ENCODE results near the gene GUCA2A. TPM values are rescaled to one million over a fixed set of nuclear protein-coding genes. Genes with fewer than 3 reads are reported as not detected.

GUCA2A gene
- total and polyA plus RNA-seq, 2 of the 8 experiments (the other 6 are each of a cell fraction or from before 2014, with no cell fraction given), result not detected

- TF ChIP-seq, protein P1, sequence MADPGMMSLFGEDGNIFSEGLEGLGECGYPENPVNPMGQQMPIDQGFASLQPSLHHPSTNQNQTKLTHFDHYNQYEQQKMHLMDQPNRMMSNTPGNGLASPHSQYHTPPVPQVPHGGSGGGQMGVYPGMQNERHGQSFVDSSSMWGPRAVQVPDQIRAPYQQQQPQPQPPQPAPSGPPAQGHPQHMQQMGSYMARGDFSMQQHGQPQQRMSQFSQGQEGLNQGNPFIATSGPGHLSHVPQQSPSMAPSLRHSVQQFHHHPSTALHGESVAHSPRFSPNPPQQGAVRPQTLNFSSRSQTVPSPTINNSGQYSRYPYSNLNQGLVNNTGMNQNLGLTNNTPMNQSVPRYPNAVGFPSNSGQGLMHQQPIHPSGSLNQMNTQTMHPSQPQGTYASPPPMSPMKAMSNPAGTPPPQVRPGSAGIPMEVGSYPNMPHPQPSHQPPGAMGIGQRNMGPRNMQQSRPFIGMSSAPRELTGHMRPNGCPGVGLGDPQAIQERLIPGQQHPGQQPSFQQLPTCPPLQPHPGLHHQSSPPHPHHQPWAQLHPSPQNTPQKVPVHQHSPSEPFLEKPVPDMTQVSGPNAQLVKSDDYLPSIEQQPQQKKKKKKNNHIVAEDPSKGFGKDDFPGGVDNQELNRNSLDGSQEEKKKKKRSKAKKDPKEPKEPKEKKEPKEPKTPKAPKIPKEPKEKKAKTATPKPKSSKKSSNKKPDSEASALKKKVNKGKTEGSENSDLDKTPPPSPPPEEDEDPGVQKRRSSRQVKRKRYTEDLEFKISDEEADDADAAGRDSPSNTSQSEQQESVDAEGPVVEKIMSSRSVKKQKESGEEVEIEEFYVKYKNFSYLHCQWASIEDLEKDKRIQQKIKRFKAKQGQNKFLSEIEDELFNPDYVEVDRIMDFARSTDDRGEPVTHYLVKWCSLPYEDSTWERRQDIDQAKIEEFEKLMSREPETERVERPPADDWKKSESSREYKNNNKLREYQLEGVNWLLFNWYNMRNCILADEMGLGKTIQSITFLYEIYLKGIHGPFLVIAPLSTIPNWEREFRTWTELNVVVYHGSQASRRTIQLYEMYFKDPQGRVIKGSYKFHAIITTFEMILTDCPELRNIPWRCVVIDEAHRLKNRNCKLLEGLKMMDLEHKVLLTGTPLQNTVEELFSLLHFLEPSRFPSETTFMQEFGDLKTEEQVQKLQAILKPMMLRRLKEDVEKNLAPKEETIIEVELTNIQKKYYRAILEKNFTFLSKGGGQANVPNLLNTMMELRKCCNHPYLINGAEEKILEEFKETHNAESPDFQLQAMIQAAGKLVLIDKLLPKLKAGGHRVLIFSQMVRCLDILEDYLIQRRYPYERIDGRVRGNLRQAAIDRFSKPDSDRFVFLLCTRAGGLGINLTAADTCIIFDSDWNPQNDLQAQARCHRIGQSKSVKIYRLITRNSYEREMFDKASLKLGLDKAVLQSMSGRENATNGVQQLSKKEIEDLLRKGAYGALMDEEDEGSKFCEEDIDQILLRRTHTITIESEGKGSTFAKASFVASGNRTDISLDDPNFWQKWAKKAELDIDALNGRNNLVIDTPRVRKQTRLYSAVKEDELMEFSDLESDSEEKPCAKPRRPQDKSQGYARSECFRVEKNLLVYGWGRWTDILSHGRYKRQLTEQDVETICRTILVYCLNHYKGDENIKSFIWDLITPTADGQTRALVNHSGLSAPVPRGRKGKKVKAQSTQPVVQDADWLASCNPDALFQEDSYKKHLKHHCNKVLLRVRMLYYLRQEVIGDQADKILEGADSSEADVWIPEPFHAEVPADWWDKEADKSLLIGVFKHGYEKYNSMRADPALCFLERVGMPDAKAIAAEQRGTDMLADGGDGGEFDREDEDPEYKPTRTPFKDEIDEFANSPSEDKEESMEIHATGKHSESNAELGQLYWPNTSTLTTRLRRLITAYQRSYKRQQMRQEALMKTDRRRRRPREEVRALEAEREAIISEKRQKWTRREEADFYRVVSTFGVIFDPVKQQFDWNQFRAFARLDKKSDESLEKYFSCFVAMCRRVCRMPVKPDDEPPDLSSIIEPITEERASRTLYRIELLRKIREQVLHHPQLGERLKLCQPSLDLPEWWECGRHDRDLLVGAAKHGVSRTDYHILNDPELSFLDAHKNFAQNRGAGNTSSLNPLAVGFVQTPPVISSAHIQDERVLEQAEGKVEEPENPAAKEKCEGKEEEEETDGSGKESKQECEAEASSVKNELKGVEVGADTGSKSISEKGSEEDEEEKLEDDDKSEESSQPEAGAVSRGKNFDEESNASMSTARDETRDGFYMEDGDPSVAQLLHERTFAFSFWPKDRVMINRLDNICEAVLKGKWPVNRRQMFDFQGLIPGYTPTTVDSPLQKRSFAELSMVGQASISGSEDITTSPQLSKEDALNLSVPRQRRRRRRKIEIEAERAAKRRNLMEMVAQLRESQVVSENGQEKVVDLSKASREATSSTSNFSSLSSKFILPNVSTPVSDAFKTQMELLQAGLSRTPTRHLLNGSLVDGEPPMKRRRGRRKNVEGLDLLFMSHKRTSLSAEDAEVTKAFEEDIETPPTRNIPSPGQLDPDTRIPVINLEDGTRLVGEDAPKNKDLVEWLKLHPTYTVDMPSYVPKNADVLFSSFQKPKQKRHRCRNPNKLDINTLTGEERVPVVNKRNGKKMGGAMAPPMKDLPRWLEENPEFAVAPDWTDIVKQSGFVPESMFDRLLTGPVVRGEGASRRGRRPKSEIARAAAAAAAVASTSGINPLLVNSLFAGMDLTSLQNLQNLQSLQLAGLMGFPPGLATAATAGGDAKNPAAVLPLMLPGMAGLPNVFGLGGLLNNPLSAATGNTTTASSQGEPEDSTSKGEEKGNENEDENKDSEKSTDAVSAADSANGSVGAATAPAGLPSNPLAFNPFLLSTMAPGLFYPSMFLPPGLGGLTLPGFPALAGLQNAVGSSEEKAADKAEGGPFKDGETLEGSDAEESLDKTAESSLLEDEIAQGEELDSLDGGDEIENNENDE (IDR thresholded peaks at IDR 0.05; ENCODE audit: insufficient replicate concordance, low read length), result no peak
- TF ChIP-seq SUZ12 (IDR thresholded peaks at IDR 0.05; ENCODE audit: low read length) (no peak), POLR2A (IDR thresholded peaks at IDR 0.05; ENCODE audit: control extremely low read depth in 1 of 2, low read depth in 2 of 2, low read length in 2 of 2) (no peak), POU5F1 (IDR thresholded peaks at IDR 0.05; ENCODE audit: low read depth, low read length) (no peak)
These were observed 37.4 kb upstream of the GUCA2A start (continued) for GRCh38 chr1:42201986-42202385.

Data from H1 (cell line).